GM13977 (cell line): ENCODE measurements around the gene PTCH1.

Source experiments
- DNase-seq: peaks from one replicate; pipeline ENCODE4 v3.0.0; 2012; ENCODE audit warnings: low spot score
- in situ Hi-C: fragments of 300-500 bp; cut with MboI; formaldehyde crosslinking; loops from one replicate; pipeline ENCODE4 v1.12.0; 2022; ENCODE audit warnings: low sequenced_read_pairs, low pct_unique_long_range_greater_than_20kb, mixed read lengths, inconsistent platforms; ENCODE audit not compliant: unreplicated experiment
- TF ChIP-seq, protein P1 (sequence below): IDR thresholded peaks from 2 replicates; pipeline ENCODE4 v1.5.1; 2012; ENCODE audit warnings: mild to moderate bottlenecking, control low read depth; ENCODE audit not compliant: insufficient read depth; ENCODE audit errors: extremely low read depth, missing control alignments

Gene PTCH1

DNA sequence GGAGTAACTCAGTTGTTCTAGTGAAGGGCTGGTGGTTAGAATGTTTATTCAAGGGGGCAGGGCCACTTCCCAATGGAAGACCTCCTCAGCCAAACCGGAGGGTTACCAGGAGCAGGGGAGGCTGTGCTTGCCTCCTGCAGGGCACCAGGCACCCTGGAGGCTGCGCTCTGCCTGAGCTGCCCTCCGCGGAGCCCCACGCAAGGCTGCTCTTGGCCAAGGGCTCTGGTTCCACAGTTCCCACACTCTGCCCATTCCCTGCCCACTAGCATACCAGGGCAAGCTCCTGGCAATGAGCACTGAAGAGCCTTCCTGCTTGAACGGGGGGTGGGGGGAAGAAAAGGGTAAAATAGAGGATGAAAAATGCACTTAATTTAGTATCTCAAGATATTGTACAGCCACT is 35.5 kb upstream of the PTCH1 start:
- in situ Hi-C loops = no loop called here
- no peak for DNase-seq
- TF ChIP-seq, protein P1, sequence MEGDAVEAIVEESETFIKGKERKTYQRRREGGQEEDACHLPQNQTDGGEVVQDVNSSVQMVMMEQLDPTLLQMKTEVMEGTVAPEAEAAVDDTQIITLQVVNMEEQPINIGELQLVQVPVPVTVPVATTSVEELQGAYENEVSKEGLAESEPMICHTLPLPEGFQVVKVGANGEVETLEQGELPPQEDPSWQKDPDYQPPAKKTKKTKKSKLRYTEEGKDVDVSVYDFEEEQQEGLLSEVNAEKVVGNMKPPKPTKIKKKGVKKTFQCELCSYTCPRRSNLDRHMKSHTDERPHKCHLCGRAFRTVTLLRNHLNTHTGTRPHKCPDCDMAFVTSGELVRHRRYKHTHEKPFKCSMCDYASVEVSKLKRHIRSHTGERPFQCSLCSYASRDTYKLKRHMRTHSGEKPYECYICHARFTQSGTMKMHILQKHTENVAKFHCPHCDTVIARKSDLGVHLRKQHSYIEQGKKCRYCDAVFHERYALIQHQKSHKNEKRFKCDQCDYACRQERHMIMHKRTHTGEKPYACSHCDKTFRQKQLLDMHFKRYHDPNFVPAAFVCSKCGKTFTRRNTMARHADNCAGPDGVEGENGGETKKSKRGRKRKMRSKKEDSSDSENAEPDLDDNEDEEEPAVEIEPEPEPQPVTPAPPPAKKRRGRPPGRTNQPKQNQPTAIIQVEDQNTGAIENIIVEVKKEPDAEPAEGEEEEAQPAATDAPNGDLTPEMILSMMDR = no peak

DNA sequence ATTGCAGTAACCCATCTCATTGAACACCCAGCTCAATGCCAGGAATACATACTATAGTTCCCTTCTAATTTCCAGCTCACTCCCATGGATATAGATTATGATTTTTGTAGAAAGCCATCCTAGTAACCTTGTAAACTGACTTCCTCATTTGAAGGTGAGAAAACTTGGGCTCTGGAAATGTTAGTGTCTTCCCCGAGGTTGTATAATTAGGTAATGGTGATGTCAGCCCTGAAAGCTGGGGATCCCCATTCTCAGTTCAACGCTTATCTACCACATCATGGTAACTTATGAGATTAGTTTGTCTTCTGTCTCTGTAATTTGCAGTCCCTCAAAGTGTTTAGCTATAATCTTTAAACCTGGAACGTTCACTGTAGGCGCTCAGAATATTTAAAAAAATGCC is 34.6 kb upstream of the PTCH1 start:
- in situ Hi-C loops = no loop called here
- TF ChIP-seq, protein P1 = no peak

DNA sequence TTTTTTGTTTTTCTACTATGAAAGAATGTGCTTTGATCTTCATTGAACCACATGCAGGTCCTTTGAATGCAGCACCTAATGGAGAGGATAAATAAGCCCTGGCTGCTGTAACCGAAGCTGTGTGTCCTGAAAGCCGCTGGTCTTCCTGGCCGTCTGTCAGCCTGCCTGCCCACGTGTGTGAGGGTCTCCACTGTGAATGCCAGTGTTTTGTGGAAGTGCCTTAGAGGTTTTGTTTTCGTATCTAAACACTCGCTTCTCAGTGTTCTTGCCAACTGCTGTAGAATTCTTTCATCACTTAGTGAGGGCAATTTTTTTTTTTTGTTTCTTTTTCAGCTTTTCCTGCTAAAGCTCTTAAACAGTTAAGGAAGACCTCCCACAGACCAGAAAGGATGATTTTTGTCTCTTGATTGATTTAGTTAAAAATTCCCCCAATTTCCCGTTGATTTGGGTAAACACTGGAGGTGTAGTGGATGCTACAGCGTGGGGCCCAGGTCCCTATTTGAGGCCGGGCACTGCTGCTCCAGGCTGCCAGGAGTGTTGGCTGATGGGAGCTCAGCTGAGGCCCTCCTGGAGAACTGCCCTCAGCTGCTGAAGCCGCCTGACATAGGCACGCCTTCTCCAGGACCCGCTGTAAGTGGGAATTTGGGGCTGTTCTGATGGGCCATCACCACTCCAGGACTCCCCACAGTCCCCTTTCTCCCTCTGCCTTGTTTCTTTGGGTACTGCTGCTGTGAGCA is 29.2 kb upstream of the PTCH1 start:
- DNase-seq = no peak
- in situ Hi-C loops = no loop called here
- TF ChIP-seq, protein P1 = no peak

More for the DNA sequence above, 34.6 kb upstream of the PTCH1 start:
- DNase-seq = peak; percentile 62

DNA sequence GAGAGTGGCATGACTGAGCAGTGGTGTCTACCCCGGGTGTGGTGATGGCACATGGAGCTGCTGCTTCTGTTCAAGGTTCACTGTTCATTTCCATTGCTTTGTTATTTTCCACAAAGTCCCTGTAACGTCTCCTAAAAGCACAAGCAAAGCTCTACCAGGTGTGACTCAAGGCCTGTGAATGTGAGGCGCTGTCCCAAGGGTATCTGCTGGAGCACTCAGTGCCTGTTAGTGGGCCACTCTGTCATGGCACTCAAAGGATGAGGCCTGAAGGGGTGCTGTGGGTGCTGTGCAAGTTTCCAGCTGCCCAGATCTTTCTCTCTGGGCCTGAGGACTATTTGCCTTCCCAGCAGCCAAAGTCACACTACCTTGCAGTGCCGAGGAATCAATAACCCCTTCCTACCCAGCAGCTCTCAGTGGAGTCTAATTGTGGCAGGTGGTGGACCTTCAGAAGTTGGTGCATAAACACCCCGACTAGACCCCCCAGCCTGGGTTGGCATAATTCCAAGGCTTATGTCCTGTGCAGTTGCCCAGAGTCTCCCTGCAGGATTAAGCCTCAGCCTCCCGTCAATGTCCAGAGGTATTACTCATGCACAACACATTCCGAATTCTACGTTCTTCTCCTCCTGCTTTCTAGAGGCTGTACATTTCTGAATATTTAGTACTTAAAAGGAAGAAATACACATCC is 17.4 kb upstream of the PTCH1 start:
- no peak for DNase-seq
- in situ Hi-C loops = no loop called here
- TF ChIP-seq, protein P1 = no peak

DNA sequence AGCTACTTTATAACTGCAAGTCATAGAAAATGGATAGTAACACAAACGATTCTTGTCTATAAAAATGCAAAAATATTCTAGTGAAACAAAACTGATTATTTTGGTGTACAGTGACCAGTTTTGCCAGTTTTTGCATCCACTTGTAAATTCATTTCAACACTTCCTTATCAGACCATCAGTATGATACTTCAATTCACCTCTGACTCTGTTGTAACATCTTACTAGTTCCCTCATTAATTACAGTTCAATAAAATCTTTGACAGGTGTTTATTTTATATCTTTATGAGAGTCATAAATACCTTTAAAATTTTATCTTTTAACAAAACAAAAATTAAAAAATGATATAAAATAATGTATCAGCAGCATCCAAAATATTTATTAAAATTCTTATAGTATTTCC is 13.1 kb upstream of the PTCH1 start:
- TF ChIP-seq, protein P1 = no peak
- no peak for DNase-seq
- in situ Hi-C loops = no loop called here

DNA sequence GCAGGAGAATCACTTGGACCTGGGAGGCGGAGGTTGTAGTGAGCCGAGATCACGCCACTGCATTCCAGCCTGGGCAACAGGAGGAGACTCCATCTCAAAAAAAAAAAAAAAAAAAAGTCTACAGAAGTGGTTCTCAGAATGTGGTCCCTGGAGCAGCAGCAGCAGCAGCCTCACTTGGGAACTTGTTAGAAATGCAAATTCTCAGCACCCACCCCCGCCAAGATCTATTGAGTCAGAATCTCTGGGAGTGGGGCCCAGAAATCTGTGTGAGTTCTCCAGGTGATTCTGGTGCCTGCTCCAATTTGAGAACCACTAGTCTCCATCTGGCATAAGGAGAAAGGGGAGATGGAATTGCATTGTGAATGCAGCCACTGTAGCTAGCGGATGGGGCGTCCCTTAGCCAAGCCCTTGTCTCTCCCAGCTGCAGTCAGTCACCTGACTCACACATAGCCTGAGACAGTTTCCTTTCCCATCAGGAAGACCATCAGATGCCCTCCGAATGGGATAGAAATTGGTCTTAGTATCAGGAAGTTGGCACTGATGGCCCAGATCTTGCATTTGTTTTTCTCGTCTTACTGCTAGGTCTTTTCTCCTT is 12.2 kb upstream of the PTCH1 start:
- TF ChIP-seq, protein P1 = no peak
- in situ Hi-C loops = no loop called here
- no peak for DNase-seq
